ENCODE results near the gene AP1M1.

Gene AP1M1

GRCh38 chr19:16249826-16250404, 52.2 kb downstream of the AP1M1 start:
- Histone ChIP-seq H3K4me2 (ENCODE audit: low read length) (no peak overlapping the region), H3K4me3 (ENCODE audit: low read depth, low read length) (no peak overlapping the region), H3K36me3 (ENCODE audit: control insufficient read depth, insufficient read depth, low read length) (no peaks in the 10 kb centered on the region), H3K79me2 (no peaks in the 10 kb centered on the region), H3K27me3 (ENCODE audit: control insufficient read depth, insufficient read depth, low read length) (no peaks in the 10 kb centered on the region), H2AFZ (no peak overlapping the region), H3K9ac (no peak overlapping the region), H3K9me3 (ENCODE audit: control insufficient read depth, low read length) (no peaks in the 10 kb centered on the region), H3K4me1 (no peaks in the 10 kb centered on the region), H3K27ac (no peak overlapping the region)
- no peak for TF ChIP-seq CTCF (IDR thresholded peaks at IDR 0.05)

- no peaks in the 10 kb centered on the region for H3K4me1 ChIP-seq
- H3K27me3 ChIP-seq (ENCODE audit: control insufficient read depth, insufficient read depth, low read length) = no peaks in the 10 kb centered on the region
- H3K27ac ChIP-seq = no peak overlapping the region
- no peaks in the 10 kb centered on the region for H3K36me3 ChIP-seq (ENCODE audit: control insufficient read depth, insufficient read depth, low read length)
- TF ChIP-seq CTCF (IDR thresholded peaks at IDR 0.05) = no peak
- H3K79me2 ChIP-seq = no peaks in the 10 kb centered on the region
- no peaks in the 10 kb centered on the region for H3K9me3 ChIP-seq (ENCODE audit: control insufficient read depth, low read length)
- H3K4me3 ChIP-seq (ENCODE audit: low read depth, low read length) = no peak overlapping the region
- H3K4me2 ChIP-seq (ENCODE audit: low read length) = no peak overlapping the region
- H2AFZ ChIP-seq = no peak overlapping the region
- H3K9ac ChIP-seq = no peak overlapping the region
These were observed 54.9 kb downstream of the AP1M1 start for GRCh38 chr19:16252459-16253205.

GRCh38 chr19:16254851-16255408, 57.2 kb downstream of the AP1M1 start:
- H3K27ac ChIP-seq = no peak overlapping the region
- TF ChIP-seq CTCF (IDR thresholded peaks at IDR 0.05) = no peak
- no peaks in the 10 kb centered on the region for H3K27me3 ChIP-seq (ENCODE audit: control insufficient read depth, insufficient read depth, low read length)
- peaks cover 2% of the 10 kb centered on the region for H3K4me1 ChIP-seq
- H3K9me3 ChIP-seq (ENCODE audit: control insufficient read depth, low read length) = no peaks in the 10 kb centered on the region
- H3K4me3 ChIP-seq (ENCODE audit: low read depth, low read length) = no peak overlapping the region
- H3K36me3 ChIP-seq (ENCODE audit: control insufficient read depth, insufficient read depth, low read length) = no peaks in the 10 kb centered on the region
- no peak overlapping the region for H2AFZ ChIP-seq
- no peak overlapping the region for H3K4me2 ChIP-seq (ENCODE audit: low read length)
- H3K9ac ChIP-seq = no peak overlapping the region
- no peaks in the 10 kb centered on the region for H3K79me2 ChIP-seq

GRCh38 chr19:16257509-16258002, 59.8 kb downstream of the AP1M1 start:
- no peak overlapping the region for H3K9ac ChIP-seq
- peaks cover 2% of the 10 kb centered on the region for H3K4me1 ChIP-seq
- no peak overlapping the region for H3K4me2 ChIP-seq (ENCODE audit: low read length)
- TF ChIP-seq CTCF (IDR thresholded peaks at IDR 0.05) = no peak
- H3K27me3 ChIP-seq (ENCODE audit: control insufficient read depth, insufficient read depth, low read length) = no peaks in the 10 kb centered on the region
- H3K4me3 ChIP-seq (ENCODE audit: low read depth, low read length) = no peak overlapping the region
- no peaks in the 10 kb centered on the region for H3K9me3 ChIP-seq (ENCODE audit: control insufficient read depth, low read length)
- no peaks in the 10 kb centered on the region for H3K79me2 ChIP-seq
- H3K36me3 ChIP-seq (ENCODE audit: control insufficient read depth, insufficient read depth, low read length) = no peaks in the 10 kb centered on the region
- H2AFZ ChIP-seq = no peak overlapping the region
- peak overlapping the region; percentile 63 for H3K27ac ChIP-seq

Data from parathyroid adenoma (tissue), 2 donors.